GM23338 (cell line): Measurements from ENCODE around the gene TOM1. TPM values are rescaled to one million over a fixed set of nuclear protein-coding genes. Genes with fewer than 3 reads are reported as not detected.

Experiments used
- ATAC-seq: fragments of 200-7000 bp; cut with Tn5 transposase; 3 replicates; pipeline ENCODE4 v1.9.1; 2020
- DNase-seq: peaks from one replicate; pipeline ENCODE4 v3.0.0-alpha.2; 2015; ENCODE audit warnings: low spot score
- H2AFZ ChIP-seq: fragments of 200-600 bp; sonication (generic); 2 replicates; pipeline ENCODE4 v1.8.0; 2016; ENCODE audit warnings: antibody characterized with exemption, mild to moderate bottlenecking, moderate library complexity
- H3F3A ChIP-seq: fragments of 200-600 bp; sonication (generic); replicated peaks from 2 replicates; pipeline ENCODE4 v1.8.0; 2017; ENCODE audit warnings: antibody characterized with exemption, mixed run types, low read depth
- H3K27ac ChIP-seq: fragments of 200-600 bp; sonication (generic); 2 replicates; pipeline ENCODE4 v1.6.1; 2016; ENCODE audit warnings: low read depth
- H3K27me3 ChIP-seq: fragments of 200-600 bp; sonication (generic); 2 replicates; pipeline ENCODE4 v1.8.0; 2016; ENCODE audit warnings: mild to moderate bottlenecking, mixed run types, moderate library complexity; ENCODE audit not compliant: insufficient read depth
- H3K36me3 ChIP-seq: fragments of 200-600 bp; sonication (generic); 2 replicates; pipeline ENCODE4 v1.8.0; 2016; ENCODE audit warnings: mild to moderate bottlenecking; ENCODE audit not compliant: insufficient read depth
- H3K4me1 ChIP-seq: fragments of 200-600 bp; sonication (generic); 2 replicates; pipeline ENCODE4 v1.8.0; 2016; ENCODE audit warnings: mild to moderate bottlenecking, moderate library complexity; ENCODE audit not compliant: insufficient read depth
- H3K4me2 ChIP-seq: fragments of 200-600 bp; sonication (generic); 2 replicates; pipeline ENCODE4 v1.7.1; 2017; ENCODE audit warnings: mixed run types
- H3K4me3 ChIP-seq: fragments of 200-600 bp; sonication (generic); 2 replicates; pipeline ENCODE4 v1.6.1; 2016; ENCODE audit warnings: mixed run types
- H3K79me2 ChIP-seq: fragments of 200-600 bp; sonication (generic); replicated peaks from 2 replicates; pipeline ENCODE4 v1.8.0; 2017; ENCODE audit warnings: mild to moderate bottlenecking; ENCODE audit not compliant: insufficient read depth
- H3K9me2 ChIP-seq: fragments of 200-600 bp; sonication (generic); 2 replicates; pipeline ENCODE4 v1.8.0; 2017; ENCODE audit not compliant: insufficient read depth
- H4K20me1 ChIP-seq: fragments of 200-600 bp; sonication (generic); replicated peaks from 2 replicates; pipeline ENCODE4 v1.8.0; 2017; ENCODE audit warnings: mild to moderate bottlenecking; ENCODE audit not compliant: insufficient read depth
- H3K27ac Mint-ChIP-seq: 2 replicates; pipeline ENCODE4 v1.8.0; 2020; ENCODE audit warnings: inconsistent platforms, mild to moderate bottlenecking, moderate library complexity, mixed read lengths
- H3K27me3 Mint-ChIP-seq: 3 replicates; pipeline ENCODE4 v1.8.0; 2022; ENCODE audit warnings: low read depth, mild to moderate bottlenecking, moderate library complexity, mixed read lengths, inconsistent platforms; ENCODE audit not compliant: insufficient read depth, poor library complexity
- H3K36me3 Mint-ChIP-seq: 3 replicates; pipeline ENCODE4 v1.8.0; 2021; ENCODE audit warnings: low read depth, mild to moderate bottlenecking, inconsistent platforms, moderate library complexity, mixed read lengths
- H3K4me1 Mint-ChIP-seq: 3 replicates; pipeline ENCODE4 v1.8.0; 2020; ENCODE audit warnings: mild to moderate bottlenecking, inconsistent platforms, mixed read lengths
- H3K4me3 Mint-ChIP-seq: 3 replicates; pipeline ENCODE4 v1.8.0; 2021; ENCODE audit warnings: moderate library complexity, mild to moderate bottlenecking, inconsistent platforms, mixed read lengths
- H3K9me3 Mint-ChIP-seq: 3 replicates; pipeline ENCODE4 v1.8.0; 2020; ENCODE audit warnings: moderate library complexity, mild to moderate bottlenecking, inconsistent platforms, mixed read lengths
- CREB1 ChIP-seq: fragments of 250-450 bp; sonication (Bioruptor Pico); IDR thresholded peaks from 2 replicates; pipeline ENCODE4 v1.5.0; 2020; ENCODE audit warnings: low read depth, mild to moderate bottlenecking, moderate library complexity
- EZH2 ChIP-seq: fragments of 200-600 bp; sonication (generic); IDR thresholded peaks from one replicate; pipeline ENCODE4 v1.8.0; 2017; ENCODE audit warnings: antibody characterized with exemption, mild to moderate bottlenecking, low read depth; ENCODE audit not compliant: unreplicated experiment
- JUNB ChIP-seq: IDR thresholded peaks from one replicate; pipeline ENCODE4 v1.6.1; 2016; ENCODE audit warnings: antibody characterized with exemption; ENCODE audit not compliant: unreplicated experiment
- NANOG ChIP-seq: IDR thresholded peaks from 2 replicates; pipeline ENCODE4 v1.6.1; 2016; ENCODE audit warnings: antibody characterized with exemption, borderline replicate concordance
- POLR2AphosphoS5 ChIP-seq: IDR thresholded peaks from 2 replicates; pipeline ENCODE4 v1.6.1; 2016; ENCODE audit warnings: antibody characterized with exemption, low read depth
- REST ChIP-seq: IDR thresholded peaks from one replicate; pipeline ENCODE4 v1.6.1; 2018; ENCODE audit warnings: antibody characterized with exemption; ENCODE audit not compliant: unreplicated experiment
- ZNF462 ChIP-seq: fragments of 250-450 bp; sonication (Bioruptor Pico); IDR thresholded peaks from 2 replicates; pipeline ENCODE4 v1.5.0; 2020; ENCODE audit warnings: mild to moderate bottlenecking, moderate library complexity
- polyA plus RNA-seq: library from polyadenylated mRNA; unstranded; fragments of >200 nt; fragmentation: Nextera tagmentation; extraction: Ambion mirVana; gene quantifications from 2 replicates; pipeline ENCODE4 v1.2.1, GENCODE V29; 2016
- total RNA-seq: library from RNA; depleted of rRNA; stranded (reverse); fragments of >200 nt; shearing (Covaris generic); gene quantifications from 2 replicates; pipeline ENCODE4 v1.2.3, GENCODE V29; 2014

TOM1 gene
- total and polyA plus RNA-seq, 2 experiments from 2014 or later: 10.9 to 17.8 TPM

GRCh38 chr22:35376728-35377472 lies 77.2 kb downstream of the TOM1 start:
- ATAC-seq: peak; percentile 42

DNA sequence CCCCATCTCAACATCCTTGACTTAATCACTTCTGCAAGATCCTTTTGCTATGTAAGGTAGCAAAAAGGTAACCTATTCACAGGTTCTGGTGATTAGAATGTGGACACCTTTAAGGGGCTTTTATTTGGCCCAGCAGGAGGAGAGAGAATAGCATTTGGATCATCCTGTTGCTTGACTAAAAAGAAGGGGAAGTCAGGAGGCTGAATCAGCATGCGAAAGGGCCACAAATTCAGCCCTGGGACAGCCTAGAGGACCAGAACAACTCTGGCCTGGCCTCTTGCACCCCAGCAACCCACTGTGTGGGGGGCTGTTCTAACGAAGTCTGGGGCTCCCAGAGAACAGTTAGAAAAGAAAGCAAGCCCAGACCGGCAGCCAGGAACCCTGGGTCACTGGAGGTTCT lies 78.0 kb downstream of the TOM1 start:
- Histone ChIP-seq H3K4me1 (peaks cover 74% of the 10 kb centered on the region), H3K9me2 (no peaks in the 10 kb centered on the region), H3K27me3 (no peaks in the 10 kb centered on the region), H4K20me1 (no peaks in the 10 kb centered on the region), H2AFZ (0 out of 2 replicates have a peak overlapping the region, but pooled peaks have one; percentile 14), H3K4me3 (no peak overlapping the region; the same call in 1 of the 2 replicates), H3K4me2 (peak overlapping the region; percentile 44), H3K27ac (peak overlapping the region; percentile 97), H3F3A (peaks cover 41% of the 10 kb centered on the region), H3K79me2 (peaks cover 11% of the 10 kb centered on the region), H3K36me3 (no peaks in the 10 kb centered on the region)
- TF ChIP-seq ZNF462 (CRISPR knock-in tag): peak; percentile 46
- no peak for TF ChIP-seq CREB1
- no peak for TF ChIP-seq JUNB
- no peak for TF ChIP-seq EZH2
- TF ChIP-seq POLR2AphosphoS5: no peak
- TF ChIP-seq NANOG: peak; percentile 27; the same call in 1 of the 2 replicates
- TF ChIP-seq REST: no peak
- H3K36me3 Mint-ChIP-seq: peaks cover under 1% of the 10 kb centered on the region; the same call in 1 of the 3 replicates
- peaks cover 64% of the 10 kb centered on the region for H3K4me1 Mint-ChIP-seq
- H3K4me3 Mint-ChIP-seq: peak overlapping the region; percentile 21
- H3K27ac Mint-ChIP-seq: peak overlapping the region; percentile 100
- peaks cover 34% of the 10 kb centered on the region for H3K27me3 Mint-ChIP-seq
- no peaks in the 10 kb centered on the region for H3K9me3 Mint-ChIP-seq
- DNase-seq: peak; percentile 71
- peak; percentile 27 for ATAC-seq

More at GRCh38 chr22:35376728-35377472, 77.2 kb downstream of the TOM1 start:
- peak; percentile 72 for TF ChIP-seq CREB1
- peak; percentile 31; the same call in 1 of the 2 replicates for TF ChIP-seq POLR2AphosphoS5
- TF ChIP-seq JUNB: no peak
- H3K4me1 Mint-ChIP-seq: peaks cover 65% of the 10 kb centered on the region
- no peaks in the 10 kb centered on the region; the same call in 2 of the 3 replicates for H3K36me3 Mint-ChIP-seq
- Histone ChIP-seq H3K27ac (peak overlapping the region; percentile 97), H3K4me1 (peaks cover 66% of the 10 kb centered on the region), H3K4me3 (no peak overlapping the region), H3K36me3 (no peaks in the 10 kb centered on the region), H3K4me2 (peak overlapping the region; percentile 44), H3F3A (peaks cover 41% of the 10 kb centered on the region), H4K20me1 (no peaks in the 10 kb centered on the region), H3K79me2 (peaks cover 7% of the 10 kb centered on the region), H2AFZ (no peak overlapping the region), H3K9me2 (no peaks in the 10 kb centered on the region), H3K27me3 (no peaks in the 10 kb centered on the region)
- peaks cover 39% of the 10 kb centered on the region for H3K27me3 Mint-ChIP-seq
- DNase-seq: peak; percentile 100
- peak overlapping the region; percentile 21 for H3K4me3 Mint-ChIP-seq
- peaks cover 3% of the 10 kb centered on the region; the same call in 1 of the 3 replicates for H3K9me3 Mint-ChIP-seq
- H3K27ac Mint-ChIP-seq: peak overlapping the region; percentile 100
